ENCODE results near the gene OPTC. TPM values are rescaled to one million over a fixed set of nuclear protein-coding genes. Genes with fewer than 3 reads are reported as not detected.

OPTC gene
- total and polyA plus RNA-seq, 9 of the 15 experiments (the other 6 are each of a cell fraction or from before 2014, with no cell fraction given): not detected

- intact Hi-C loops (cut with micrococcal nuclease): no loop called here
- no peak overlapping the region for H3K4me2 ChIP-seq (ENCODE audit: insufficient read depth, low read length)
- TF ChIP-seq NCOR1 (IDR thresholded peaks at IDR 0.05) (no peak), GABPA (tag; conservative IDR thresholded peaks at IDR 0.05; ENCODE audit: low read depth) (no peak), TAF9B (IDR thresholded peaks at IDR 0.05; ENCODE audit: partially characterized antibody) (no peak), E2F5 (CRISPR knock-in tag; IDR thresholded peaks at IDR 0.05) (no peak), ZNF277 (CRISPR knock-in tag; IDR thresholded peaks at IDR 0.05; ENCODE audit: borderline replicate concordance) (no peak), CREB3 (tag; conservative IDR thresholded peaks at IDR 0.05; ENCODE audit: low read depth) (no peak), SETDB1 (IDR thresholded peaks at IDR 0.05; ENCODE audit: low read length) (no peak), PTTG1 (tag; IDR thresholded peaks at IDR 0.05; ENCODE audit: low read depth) (no peak), RBFOX2 (IDR thresholded peaks at IDR 0.05; ENCODE audit: low read depth, low read length) (no peak), ZNF217 (CRISPR knock-in tag; IDR thresholded peaks at IDR 0.05) (no peak), ETV1 (tag; conservative IDR thresholded peaks at IDR 0.05; ENCODE audit: low read depth) (no peak), SMAD2 (IDR thresholded peaks at IDR 0.05; ENCODE audit: low read depth, low read length) (no peak), CREB5 (CRISPR knock-in tag; IDR thresholded peaks at IDR 0.05) (no peak), SMARCA4 (IDR thresholded peaks at IDR 0.05) (no peak), ZNF282 (CRISPR knock-in tag; IDR thresholded peaks at IDR 0.05) (no peak), ELF2 (CRISPR knock-in tag; IDR thresholded peaks at IDR 0.05) (no peak), SAFB2 (IDR thresholded peaks at IDR 0.05; ENCODE audit: borderline replicate concordance, low read depth, low read length, severe bottlenecking) (no peak), HDAC8 (tag; IDR thresholded peaks at IDR 0.05) (no peak), ZNF77 (CRISPR knock-in tag; IDR thresholded peaks at IDR 0.05) (no peak)
- no peak overlapping the region for H3K27ac ChIP-seq (ENCODE audit: extremely low read depth, low read depth, low read length)
- H3K9me3 ChIP-seq (replicated peaks; ENCODE audit: control insufficient read depth, insufficient read depth, low read depth, low read length): no peaks in the 10 kb centered on the region
- H3K4me3 ChIP-seq: no peak overlapping the region
- under 1% methylated on average over 6 of the region's 6 CpGs for WGBS (ENCODE audit: insufficient coverage, low coverage, missing lambda C conversion rate)
- no peak overlapping the region for H2AFZ ChIP-seq (ENCODE audit: low read depth, low read length)
- FAIRE-seq (no peak), ATAC-seq (no peak), DNase-seq (ENCODE audit: extremely low read depth in 1 of 4, low spot score in 3 of 4) (no peak)
- CTCF ChIA-PET (ENCODE audit: low intra/inter-chr PET ratio): no interaction called here
- POLR2A ChIA-PET: no interaction called here
- H3K4me1 ChIP-seq (replicated peaks in 1 of 2; ENCODE audit: control insufficient read depth in 2 of 2, insufficient read depth in 2 of 2, low read length in 2 of 2): no peaks in the 10 kb centered on the region
- H4K20me1 ChIP-seq (replicated peaks; ENCODE audit: control insufficient read depth, insufficient read depth, low read length): 0 out of 2 replicates have a peak, but pooled peaks cover 4% of the 10 kb centered on the region
- no peak overlapping the region for H3K9ac ChIP-seq (ENCODE audit: insufficient read depth in 1 of 2, low read depth in 2 of 2, low read length in 2 of 2)
- H3K27me3 ChIP-seq (ENCODE audit: control insufficient read depth in 2 of 2, insufficient read depth in 2 of 2, low read length in 2 of 2): peaks cover 28 to 69% of the 10 kb centered on the region in 2 experiments
- no peaks in the 10 kb centered on the region for H3K9me1 ChIP-seq (ENCODE audit: control insufficient read depth, insufficient read depth, low read length)
- no TSS peak for BruUV-seq (replicated peaks)
- H3K79me2 ChIP-seq (ENCODE audit: control insufficient read depth, insufficient read depth, low read length): no peaks in the 10 kb centered on the region
- no peaks in the 10 kb centered on the region for H3K36me3 ChIP-seq (ENCODE audit: control insufficient read depth, insufficient read depth, low read length)
- in situ Hi-C loops (cut with MboI): loop anchor here (5.0 kb wide), 1 partner anchor 78 kb away; no protein-coding TSS in a partner anchor
Measured at GRCh38 chr1:203528976-203529835, 35.3 kb downstream of the OPTC start.

Data from K562 (cell line).